HEK293 (cell line): ENCODE results near the gene DMRTA2.
A peak's percentile ranks its signal among the peaks of the same experiment; 100 is the strongest.

Experiments
- CTCF ChIA-PET: fragments of 350-600 bp; formaldehyde crosslinking; extraction: SDS; loops from one replicate; lab custom pipeline; 2021; ENCODE audit warnings: antibody characterized with exemption; lab: Yijun Ruan, JAX
- POLR2A ChIA-PET: fragments of 300-600 bp; formaldehyde crosslinking; extraction: SDS; loops from one replicate; lab custom pipeline; 2020; ENCODE audit warnings: antibody characterized with exemption, inconsistent platforms; lab: Yijun Ruan, JAX
- H3K27ac ChIP-seq: fragments of 200-500 bp; sonication (Bioruptor generic); 2 replicates; pipeline ENCODE4 v1.5.1; 2014; ENCODE audit warnings: low read depth, low read length, control low read depth, inconsistent platforms; ENCODE audit errors: extremely low read depth
- H3K36me3 ChIP-seq, 2 experiments: fragments of 200-500 bp in 1 of 2; sonication (Bioruptor generic) in 1 of 2; 1 replicate in 1 of 2; 2 replicates in 1 of 2; pipeline ENCODE4 v1.5.1; 2014 to 2017; ENCODE audit warnings: inconsistent platforms in 2 of 2, low read length in 2 of 2; ENCODE audit not compliant: control insufficient read depth in 2 of 2, insufficient read depth in 1 of 2
- H3K4me1 ChIP-seq: fragments of 200-500 bp; sonication (Bioruptor generic); 2 replicates; pipeline ENCODE4 v1.5.1; 2014; ENCODE audit warnings: mild to moderate bottlenecking, low read length, inconsistent platforms; ENCODE audit not compliant: control insufficient read depth, insufficient read depth
- H3K4me3 ChIP-seq: 2 replicates; pipeline ENCODE4 v1.5.1; 2011; ENCODE audit warnings: low read depth, mild to moderate bottlenecking, control low read depth, low read length, moderate library complexity
- H3K9me3 ChIP-seq: fragments of 200-500 bp; sonication (Bioruptor generic); 2 replicates; pipeline ENCODE4 v1.5.1; 2014; ENCODE audit warnings: low read depth, low read length, inconsistent platforms; ENCODE audit not compliant: control insufficient read depth, insufficient read depth
- FEZF1 ChIP-seq: fragments of 450-650 bp; formaldehyde crosslinking; IDR thresholded peaks from 2 replicates; pipeline ENCODE4 v1.5.1; 2016; ENCODE audit warnings: missing biosample characterization, missing genetic modification characterization
- INSM2 ChIP-seq: fragments of 450-650 bp; formaldehyde crosslinking; IDR thresholded peaks from 2 replicates; pipeline ENCODE4 v1.5.1; 2016; ENCODE audit warnings: missing biosample characterization, missing genetic modification characterization
- OVOL3 ChIP-seq: fragments of 450-650 bp; formaldehyde crosslinking; IDR thresholded peaks from 2 replicates; pipeline ENCODE4 v1.5.1; 2016; ENCODE audit warnings: missing biosample characterization, missing genetic modification characterization
- YY1 ChIP-seq: fragments of 450-650 bp; formaldehyde crosslinking; IDR thresholded peaks from 2 replicates; pipeline ENCODE4 v1.5.1; 2018; ENCODE audit warnings: missing biosample characterization, missing genetic modification characterization
- ZBTB1 ChIP-seq: fragments of 450-650 bp; formaldehyde crosslinking; IDR thresholded peaks from 2 replicates; pipeline ENCODE4 v1.5.1; 2016; ENCODE audit warnings: missing biosample characterization, missing genetic modification characterization
- ZBTB6 ChIP-seq: fragments of 450-650 bp; formaldehyde crosslinking; IDR thresholded peaks from 2 replicates; pipeline ENCODE4 v1.5.1; 2017; ENCODE audit warnings: missing biosample characterization, missing genetic modification characterization
- ZFP41 ChIP-seq: fragments of 450-650 bp; formaldehyde crosslinking; IDR thresholded peaks from 2 replicates; pipeline ENCODE4 v1.5.1; 2016; ENCODE audit warnings: missing biosample characterization, missing genetic modification characterization, borderline replicate concordance
- ZNF146 ChIP-seq: fragments of 450-650 bp; formaldehyde crosslinking; IDR thresholded peaks from 2 replicates; pipeline ENCODE4 v1.5.1; 2016; ENCODE audit warnings: missing biosample characterization, missing genetic modification characterization
- ZNF239 ChIP-seq: fragments of 450-650 bp; formaldehyde crosslinking; IDR thresholded peaks from 2 replicates; pipeline ENCODE4 v1.5.1; 2016; ENCODE audit warnings: missing biosample characterization, missing genetic modification characterization
- ZNF292 ChIP-seq: fragments of 450-650 bp; formaldehyde crosslinking; IDR thresholded peaks from 2 replicates; pipeline ENCODE4 v1.5.1; 2016; ENCODE audit warnings: low read depth, missing biosample characterization, missing genetic modification characterization, borderline replicate concordance
- ZNF311 ChIP-seq: fragments of 450-650 bp; formaldehyde crosslinking; IDR thresholded peaks from 2 replicates; pipeline ENCODE4 v1.5.1; 2017; ENCODE audit warnings: missing biosample characterization, missing genetic modification characterization, borderline replicate concordance
- ZNF394 ChIP-seq: fragments of 450-650 bp; formaldehyde crosslinking; IDR thresholded peaks from 2 replicates; pipeline ENCODE4 v1.5.1; 2016; ENCODE audit warnings: missing biosample characterization, missing genetic modification characterization, mild to moderate bottlenecking, moderate library complexity, borderline replicate concordance
- ZNF518A ChIP-seq: fragments of 450-650 bp; formaldehyde crosslinking; conservative IDR thresholded peaks from 2 replicates; pipeline ENCODE4 v1.5.1; 2016; ENCODE audit warnings: low read depth, missing biosample characterization, missing genetic modification characterization
- ZNF529 ChIP-seq: fragments of 450-650 bp; formaldehyde crosslinking; IDR thresholded peaks from 2 replicates; pipeline ENCODE4 v1.5.1; 2017; ENCODE audit warnings: missing genetic modification characterization, missing biosample characterization; ENCODE audit not compliant: insufficient replicate concordance
- ZNF610 ChIP-seq: fragments of 450-650 bp; formaldehyde crosslinking; IDR thresholded peaks from 2 replicates; pipeline ENCODE4 v1.5.1; 2016; ENCODE audit warnings: missing biosample characterization, missing genetic modification characterization, borderline replicate concordance
- ZNF645 ChIP-seq: fragments of 450-650 bp; formaldehyde crosslinking; IDR thresholded peaks from 2 replicates; pipeline ENCODE4; 2016; ENCODE audit warnings: missing biosample characterization, missing genetic modification characterization
- ZNF654 ChIP-seq: fragments of 450-650 bp; formaldehyde crosslinking; IDR thresholded peaks from 2 replicates; pipeline ENCODE4 v1.5.1; 2016; ENCODE audit warnings: low read depth, missing biosample characterization, missing genetic modification characterization
- ZNF747 ChIP-seq: fragments of 450-650 bp; formaldehyde crosslinking; IDR thresholded peaks from 2 replicates; pipeline ENCODE4 v1.5.1; 2016; ENCODE audit warnings: missing biosample characterization, missing genetic modification characterization
- ZNF776 ChIP-seq: fragments of 450-650 bp; formaldehyde crosslinking; IDR thresholded peaks from 2 replicates; pipeline ENCODE4 v1.5.0; 2017; ENCODE audit warnings: missing biosample characterization, missing genetic modification characterization, borderline replicate concordance
- ZXDB ChIP-seq: fragments of 450-650 bp; formaldehyde crosslinking; IDR thresholded peaks from 2 replicates; pipeline ENCODE4 v1.5.1; 2016; ENCODE audit warnings: missing biosample characterization, missing genetic modification characterization

Gene DMRTA2

GRCh38 chr1:50422946-50423669 lies at the start of gene DMRTA2 (continued):
- TF ChIP-seq ZBTB6 (tag by site-specific recombination) = peak; percentile 61; the same call in 1 of the 2 replicates
- 0 out of 2 replicates have a peak, but pooled peaks have one; percentile 29 for TF ChIP-seq YY1 (tag by site-specific recombination)

GRCh38 chr1:50471967-50472366 lies 48.7 kb upstream of the DMRTA2 start:
- ChIA-PET CTCF (interaction anchor here (0.6 kb wide), 1 partner anchor 61 kb away, joined by 4 read pairs; no protein-coding TSS in a partner anchor), POLR2A (no interaction called here)
- H3K4me3 ChIP-seq = no peak overlapping the region
- no peaks in the 10 kb centered on the region for H3K4me1 ChIP-seq
- H3K27ac ChIP-seq = no peak overlapping the region
- H3K36me3 ChIP-seq = peaks cover 0 to 24% of the 10 kb centered on the region in 2 experiments; a peak in 1 of 3 replicates
- no peaks in the 10 kb centered on the region for H3K9me3 ChIP-seq
- TF ChIP-seq ZNF776 (tag by site-specific recombination) = no peak
- no peak for TF ChIP-seq ZNF747 (tag by site-specific recombination)
- no peak for TF ChIP-seq ZNF394 (tag by site-specific recombination)
- TF ChIP-seq ZXDB (tag by site-specific recombination) = no peak
- no peak for TF ChIP-seq ZBTB1 (tag by site-specific recombination)
- TF ChIP-seq ZNF529 (tag by site-specific recombination) = no peak
- TF ChIP-seq ZNF645 (tag by site-specific recombination) = no peak
- no peak for TF ChIP-seq OVOL3 (tag by site-specific recombination)

GRCh38 chr1:50462964-50463363 lies 39.7 kb upstream of the DMRTA2 start:
- Histone ChIP-seq H3K4me3 (no peak overlapping the region), H3K27ac (no peak overlapping the region), H3K4me1 (no peaks in the 10 kb centered on the region), H3K9me3 (no peaks in the 10 kb centered on the region), H3K36me3 (peaks cover 0 to 12% of the 10 kb centered on the region in 2 experiments; a peak in 1 of 3 replicates)
- ChIA-PET CTCF (no interaction called here), POLR2A (no interaction called here)
- TF ChIP-seq ZNF654 = no peak
- no peak for TF ChIP-seq ZXDB (tag by site-specific recombination)
- TF ChIP-seq ZNF610 (tag by site-specific recombination) = no peak
- TF ChIP-seq INSM2 (tag by site-specific recombination) = no peak
- no peak for TF ChIP-seq ZNF146 (tag by site-specific recombination)
- TF ChIP-seq ZNF239 = no peak
- TF ChIP-seq ZNF292 (tag by site-specific recombination) = no peak
- TF ChIP-seq FEZF1 (tag by site-specific recombination) = no peak
- no peak for TF ChIP-seq ZFP41
- TF ChIP-seq ZNF311 = no peak
- TF ChIP-seq ZNF645 (tag by site-specific recombination) = no peak
- TF ChIP-seq ZNF518A (tag by site-specific recombination) = no peak
- TF ChIP-seq, all 188 proteins: peak for 0
